HCT116 (cell line): ENCODE results near the gene PFN2. TPM values are rescaled to one million over a fixed set of nuclear protein-coding genes. Genes with fewer than 3 reads are reported as not detected.

Experiments used
- ATAC-seq: fragments of 200-7000 bp; cut with Tn5 transposase; 2 replicates; pipeline ENCODE4 v1.9.1; 2020; ENCODE audit warnings: mild to moderate bottlenecking, moderate library complexity
- BruUV-seq: library from RNA; stranded (reverse); fragments of 400-500 nt; replicated peaks from 2 replicates; lab custom pipeline; 2021; lab: Mats Ljungman, UMichigan
- CTCF ChIA-PET: fragments of 300-600 bp; sonication (Branson Sonifier 250); formaldehyde crosslinking; loops from one replicate; lab custom pipeline; 2021; ENCODE audit warnings: antibody characterized with exemption; lab: Charles Lee
- POLR2A ChIA-PET: fragments of 300-600, 350-600 bp; sonication (Branson Sonifier 250); formaldehyde crosslinking; loops from one replicate; lab custom pipeline; 2021; ENCODE audit warnings: antibody characterized with exemption; lab: Charles Lee
- RAD21 ChIA-PET, 2 experiments: fragments of 300-600 bp; sonication (Branson Sonifier 250); formaldehyde crosslinking; loops; one replicate each; lab custom pipeline; 2023; ENCODE audit warnings: low total read pairs in 2 of 2; ENCODE audit not compliant: uncharacterized antibody in 2 of 2, unreplicated experiment in 2 of 2, low non-redundant PET in 1 of 2; lab: Charles Lee
- DNase-seq: peaks from one replicate; pipeline ENCODE4 v3.0.0-alpha.2; 2010; ENCODE audit warnings: low read depth, low spot score
- H2AFZ ChIP-seq: fragments of 200-600 bp; shearing (Covaris generic), sonication (generic); 2 replicates; pipeline ENCODE4 v1.6.1; 2017; ENCODE audit warnings: low read depth, mixed run types, mixed read lengths, antibody characterized with exemption, low read length; ENCODE audit not compliant: poor library complexity, severe bottlenecking
- H3K27ac ChIP-seq: 2 replicates; pipeline ENCODE4 v1.5.1; 2012; ENCODE audit warnings: low read depth, low read length
- H3K27me3 ChIP-seq: fragments of 200-600 bp; sonication (generic); 2 replicates; pipeline ENCODE4 v1.6.1; 2016; ENCODE audit warnings: mixed run types, low read length, mixed read lengths; ENCODE audit not compliant: insufficient read depth
- H3K36me3 ChIP-seq, 2 experiments: fragments of 200-500 bp in 1 of 2; fragments of 200-600 bp in 1 of 2; sonication (Bioruptor generic) in 1 of 2; sonication (generic) in 1 of 2; 2 replicates each; pipeline versions ENCODE4 v1.5.1 to v1.6.1; 2014 to 2016; ENCODE audit warnings: low read length in 2 of 2, inconsistent platforms in 1 of 2, mixed read lengths in 1 of 2, mixed run types in 1 of 2; ENCODE audit not compliant: insufficient read depth in 2 of 2, control insufficient read depth in 1 of 2
- H3K4me1 ChIP-seq, 2 experiments: fragments of 200-600 bp in 1 of 2; sonication (generic) in 1 of 2; 2 replicates each; pipeline versions ENCODE4 v1.5.1 to v1.6.1; 2012 to 2017; ENCODE audit warnings: low read length in 2 of 2, inconsistent platforms in 1 of 2, mild to moderate bottlenecking in 1 of 2, mixed read lengths in 1 of 2, mixed run types in 1 of 2, moderate library complexity in 1 of 2; ENCODE audit not compliant: insufficient read depth in 2 of 2, control insufficient read depth in 1 of 2
- H3K4me2 ChIP-seq: fragments of 200-600 bp; sonication (generic); 2 replicates; pipeline ENCODE4 v1.6.1; 2017; ENCODE audit warnings: mixed run types, low read length, mixed read lengths
- H3K4me3 ChIP-seq, 2 experiments: fragments of 200-600 bp in 1 of 2; sonication (generic) in 1 of 2; replicated peaks in 1 of 2; 2 replicates each; pipeline ENCODE4 v1.5.1; 2011 to 2016; ENCODE audit warnings: low read length in 2 of 2, control low read depth in 1 of 2, low read depth in 1 of 2, mild to moderate bottlenecking in 1 of 2, mixed read lengths in 1 of 2, mixed run types in 1 of 2
- H3K79me2 ChIP-seq: fragments of 200-600 bp; sonication (generic); 2 replicates; pipeline ENCODE4 v1.6.1; 2017; ENCODE audit warnings: mild to moderate bottlenecking, mixed run types, low read length, moderate library complexity, mixed read lengths; ENCODE audit not compliant: insufficient read depth
- H3K9ac ChIP-seq: fragments of 200-600 bp; sonication (generic); 2 replicates; pipeline ENCODE4 v1.6.1; 2016; ENCODE audit warnings: low read length, mixed read lengths
- H3K9me2 ChIP-seq: fragments of 200-600 bp; sonication (generic), shearing (Covaris generic); 2 replicates; pipeline ENCODE4 v1.6.1; 2017; ENCODE audit warnings: mixed run types, mild to moderate bottlenecking, moderate library complexity; ENCODE audit not compliant: insufficient read depth
- H3K9me3 ChIP-seq, 2 experiments: fragments of 200-500 bp in 1 of 2; fragments of 200-600 bp in 1 of 2; sonication (Bioruptor generic) in 1 of 2; sonication (generic) in 1 of 2; 2 replicates each; pipeline ENCODE4 v1.6.1; 2014 to 2017; ENCODE audit warnings: low read length in 2 of 2, mixed read lengths in 2 of 2, inconsistent platforms in 1 of 2, low read depth in 1 of 2, mild to moderate bottlenecking in 1 of 2, mixed run types in 1 of 2, moderate library complexity in 1 of 2; ENCODE audit not compliant: control insufficient read depth in 1 of 2, insufficient read depth in 1 of 2
- H4K20me1 ChIP-seq: fragments of 200-600 bp; sonication (generic), shearing (Covaris generic); 2 replicates; pipeline ENCODE4 v1.6.1; 2017; ENCODE audit warnings: mixed run types, mild to moderate bottlenecking, moderate library complexity; ENCODE audit not compliant: insufficient read depth
- CBX3 ChIP-seq: IDR thresholded peaks from 2 replicates; pipeline ENCODE4 v1.6.1; 2012; ENCODE audit warnings: low read depth
- CEBPB ChIP-seq: IDR thresholded peaks from 2 replicates; pipeline ENCODE4 v1.6.1; 2012; ENCODE audit warnings: low read depth
- CTCF ChIP-seq, 3 experiments: fragments of 200-600 bp in 1 of 3; sonication (generic) in 1 of 3; IDR thresholded peaks in 2 of 3; conservative IDR thresholded peaks in 1 of 3; 2 replicates each; pipeline ENCODE4 v1.5.1; 2012 to 2017; ENCODE audit warnings: low read depth in 2 of 3, low read length in 2 of 3, antibody characterized with exemption in 1 of 3, borderline replicate concordance in 1 of 3, control low read depth in 1 of 3, mild to moderate bottlenecking in 1 of 3, mixed read lengths in 1 of 3, mixed run types in 1 of 3, moderate library complexity in 1 of 3; ENCODE audit not compliant: insufficient read depth in 1 of 3
- EGR1 ChIP-seq: IDR thresholded peaks from 2 replicates; pipeline ENCODE4 v1.6.1; 2012; ENCODE audit warnings: low read depth
- JUND ChIP-seq: IDR thresholded peaks from 2 replicates; pipeline ENCODE4 v1.6.1; 2012
- POLR2A ChIP-seq: IDR thresholded peaks from 2 replicates; pipeline ENCODE4 v1.7.0; 2011; ENCODE audit warnings: borderline replicate concordance; ENCODE audit not compliant: insufficient read depth, insufficient read length; ENCODE audit errors: extremely low read depth
- POLR2AphosphoS5 ChIP-seq: IDR thresholded peaks from 2 replicates; pipeline ENCODE4 v1.6.1; 2011; ENCODE audit warnings: mild to moderate bottlenecking, low read depth, low read length, moderate library complexity
- RAD21 ChIP-seq: IDR thresholded peaks from 2 replicates; pipeline ENCODE4 v1.6.1; 2012; ENCODE audit warnings: low read depth, mild to moderate bottlenecking
- SIN3A ChIP-seq: IDR thresholded peaks from 2 replicates; pipeline ENCODE4 v1.6.1; 2012; ENCODE audit warnings: low read depth
- SP1 ChIP-seq: IDR thresholded peaks from 2 replicates; pipeline ENCODE4 v1.6.1; 2012; ENCODE audit warnings: low read depth
- TCF7L2 ChIP-seq: IDR thresholded peaks from 2 replicates; pipeline ENCODE4 v1.7.0; 2011; ENCODE audit warnings: borderline replicate concordance, inconsistent platforms; ENCODE audit not compliant: insufficient read depth, insufficient read length; ENCODE audit errors: extremely low read depth
- YY1 ChIP-seq: IDR thresholded peaks from 2 replicates; pipeline ENCODE4 v1.6.1; 2011; ENCODE audit warnings: low read length, low read depth, moderate library complexity, mild to moderate bottlenecking; ENCODE audit not compliant: insufficient replicate concordance; ENCODE audit errors: extremely low read depth
- intact Hi-C: fragments of 100-400 bp; cut with micrococcal nuclease; formaldehyde crosslinking; loops from 2 replicates; pipeline ENCODE4 v1.10.0; 2022
- total RNA-seq: library from RNA; stranded (reverse); gene quantifications from one replicate; pipeline ENCODE4 v1.2.1, GENCODE V29; 2021; ENCODE audit not compliant: unreplicated experiment
- TF ChIP-seq, protein P1 (sequence below): IDR thresholded peaks from 2 replicates; pipeline ENCODE4 v1.6.1; 2012

The PFN2 gene
- total RNA-seq, 1 experiment from 2014 or later = 131 TPM

- no peaks in the 10 kb centered on the region for H3K9me3 ChIP-seq
- H3K9ac ChIP-seq = no peak overlapping the region
- POLR2A ChIA-PET = no interaction called here
- CTCF ChIA-PET = no interaction called here
- BruUV-seq = no TSS peak
- ATAC-seq = no peak
- DNase-seq = no peak
- TF ChIP-seq SP1 = no peak
- no peak for TF ChIP-seq CBX3
- TF ChIP-seq RAD21 = no peak
- TF ChIP-seq CTCF (IDR thresholded peaks at IDR 0.05 in 2 of 3, conservative IDR thresholded peaks at IDR 0.05 in 1 of 3; ENCODE audit: borderline replicate concordance in 1 of 3, insufficient read depth in 1 of 3, low read depth in 2 of 3, low read length in 2 of 3) = no peak
- no peak for TF ChIP-seq POLR2AphosphoS5
- TF ChIP-seq EGR1 = no peak
- no peak for TF ChIP-seq JUND
- TF ChIP-seq TCF7L2 = no peak
- no peak for TF ChIP-seq YY1
- no peak for TF ChIP-seq SIN3A
- TF ChIP-seq, protein P1, sequence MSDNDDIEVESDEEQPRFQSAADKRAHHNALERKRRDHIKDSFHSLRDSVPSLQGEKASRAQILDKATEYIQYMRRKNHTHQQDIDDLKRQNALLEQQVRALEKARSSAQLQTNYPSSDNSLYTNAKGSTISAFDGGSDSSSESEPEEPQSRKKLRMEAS = no peak
- TF ChIP-seq POLR2A = no peak
- TF ChIP-seq CEBPB = no peak
- H3K79me2 ChIP-seq = no peaks in the 10 kb centered on the region
- no peak overlapping the region for H2AFZ ChIP-seq
- intact Hi-C loops = no loop called here
- H3K4me3 ChIP-seq = no peak overlapping the region
- H3K9me2 ChIP-seq = no peaks in the 10 kb centered on the region
- H3K36me3 ChIP-seq = no peaks in the 10 kb centered on the region
- H4K20me1 ChIP-seq = no peaks in the 10 kb centered on the region
- no peak overlapping the region for H3K4me2 ChIP-seq
- H3K4me1 ChIP-seq = no peaks in the 10 kb centered on the region
- RAD21 ChIA-PET = no interaction called here
- no peak overlapping the region for H3K27ac ChIP-seq
- H3K27me3 ChIP-seq = no peaks in the 10 kb centered on the region
Measured at GRCh38 chr3:149919509-149919908, 51.2 kb downstream of the PFN2 start.
